Subcutaneous abdominal adipose tissue (tissue), 5 donors: ENCODE results near the gene PCSK2.

Source experiments
- H3K27ac ChIP-seq: one replicate; pipeline ENCODE4 v1.7.0; 2013; ENCODE audit warnings: low read depth, mild to moderate bottlenecking, inconsistent platforms, low read length, moderate library complexity
- H3K27me3 ChIP-seq, 5 donors: one replicate each; pipeline ENCODE4 v1.7.0; 2013; ENCODE audit warnings: low read length in 5 of 5, inconsistent platforms in 1 of 5; ENCODE audit not compliant: control insufficient read depth in 5 of 5, insufficient read depth in 4 of 5
- H3K36me3 ChIP-seq, 5 donors: one replicate each; pipeline ENCODE4 v1.7.0; 2013; ENCODE audit warnings: low read length in 5 of 5; ENCODE audit not compliant: control insufficient read depth in 5 of 5, insufficient read depth in 5 of 5
- H3K4me1 ChIP-seq, 5 donors: one replicate each; pipeline ENCODE4 v1.7.0; 2013; ENCODE audit warnings: low read length in 5 of 5, mild to moderate bottlenecking in 3 of 5, moderate library complexity in 1 of 5; ENCODE audit not compliant: control insufficient read depth in 5 of 5, insufficient read depth in 5 of 5
- H3K4me3 ChIP-seq, 5 donors: one replicate each; pipeline ENCODE4 v1.7.0; 2013; ENCODE audit warnings: low read length in 5 of 5, low read depth in 1 of 5
- H3K9ac ChIP-seq, 5 donors: one replicate each; pipeline ENCODE4 v1.7.0; 2013; ENCODE audit warnings: low read length in 5 of 5, mild to moderate bottlenecking in 4 of 5, moderate library complexity in 3 of 5
- H3K9me3 ChIP-seq, 5 donors: one replicate each; pipeline ENCODE4 v1.7.0; 2013; ENCODE audit warnings: low read length in 5 of 5; ENCODE audit not compliant: control insufficient read depth in 5 of 5
- donor health status: healthy.
- donor health status: healthy.
- donor health status: healthy.
- donor health status: healthy.
- donor health status: healthy.

The PCSK2 gene

DNA sequence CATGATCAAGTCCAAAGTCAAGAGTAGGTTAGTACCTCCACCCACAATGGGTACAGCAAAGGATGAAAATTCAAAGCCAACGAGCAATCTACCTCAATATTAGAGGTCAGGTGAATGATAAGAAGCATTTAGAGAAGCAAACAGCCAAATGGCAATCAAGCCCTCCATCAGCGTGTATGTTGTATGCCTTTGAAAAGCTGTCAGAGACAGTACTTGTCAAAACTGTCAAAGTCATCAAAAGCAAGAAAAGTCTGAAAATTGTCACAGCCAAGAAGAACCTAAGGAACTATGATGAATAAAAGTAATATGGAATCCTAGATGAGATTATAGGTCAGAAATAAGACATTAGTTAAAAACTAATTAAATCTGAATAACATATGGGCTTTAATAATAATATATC lies 99.3 kb downstream of the PCSK2 start:
- Histone ChIP-seq H3K9me3 (peaks cover 0 to 2% (median 0%) of the 10 kb centered on the region in 5 donors), H3K36me3 (no peaks in the 10 kb centered on the region), H3K27me3 (peaks cover 2 to 21% (median 9%) of the 10 kb centered on the region in 5 donors), H3K4me1 (peaks cover 0 to 3% (median 0%) of the 10 kb centered on the region in 5 donors), H3K27ac (no peak overlapping the region), H3K9ac (no peak overlapping the region), H3K4me3 (no peak overlapping the region)

GRCh38 chr20:17327185-17328148 lies 100.6 kb downstream of the PCSK2 start:
- H3K27ac ChIP-seq = no peak overlapping the region
- H3K4me1 ChIP-seq = peaks cover 0 to 3% (median 0%) of the 10 kb centered on the region in 5 donors
- H3K9me3 ChIP-seq = peaks cover 0 to 2% (median 0%) of the 10 kb centered on the region in 5 donors
- no peaks in the 10 kb centered on the region for H3K36me3 ChIP-seq
- peaks cover 2 to 21% (median 9%) of the 10 kb centered on the region in 5 donors for H3K27me3 ChIP-seq
- no peak overlapping the region for H3K4me3 ChIP-seq
- no peak overlapping the region for H3K9ac ChIP-seq

DNA sequence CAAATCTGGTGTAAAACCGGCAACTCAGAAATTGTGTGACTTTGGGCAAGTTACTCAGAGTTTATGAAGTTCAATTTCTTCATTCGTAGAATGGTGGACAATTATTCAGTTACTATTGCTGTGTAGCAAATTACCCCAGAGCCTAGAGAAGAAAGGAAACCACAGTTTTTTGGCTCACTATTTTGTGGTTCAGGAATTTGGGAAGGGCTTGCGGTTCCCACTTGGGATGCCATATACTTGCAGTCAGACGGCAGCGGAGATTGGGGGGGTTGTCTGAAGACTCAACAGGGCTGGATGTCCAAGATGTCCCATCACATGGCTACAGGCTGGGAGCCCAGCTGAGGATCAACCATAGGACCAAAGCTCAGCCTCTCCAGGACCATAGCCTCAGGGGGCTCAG lies 108.1 kb downstream of the PCSK2 start:
- no peak overlapping the region for H3K27ac ChIP-seq
- no peak overlapping the region for H3K4me3 ChIP-seq
- no peaks in the 10 kb centered on the region for H3K9me3 ChIP-seq
- no peak overlapping the region for H3K9ac ChIP-seq
- H3K27me3 ChIP-seq = no peaks in the 10 kb centered on the region
- no peaks in the 10 kb centered on the region for H3K36me3 ChIP-seq
- H3K4me1 ChIP-seq = no peaks in the 10 kb centered on the region

GRCh38 chr20:17339000-17339399 lies 112.2 kb downstream of the PCSK2 start:
- Histone ChIP-seq H3K36me3 (no peaks in the 10 kb centered on the region), H3K27me3 (no peaks in the 10 kb centered on the region), H3K4me3 (no peak overlapping the region), H3K9me3 (no peaks in the 10 kb centered on the region), H3K4me1 (peaks cover 0 to 5% (median 4%) of the 10 kb centered on the region in 5 donors), H3K9ac (no peak overlapping the region), H3K27ac (no peak overlapping the region)

DNA sequence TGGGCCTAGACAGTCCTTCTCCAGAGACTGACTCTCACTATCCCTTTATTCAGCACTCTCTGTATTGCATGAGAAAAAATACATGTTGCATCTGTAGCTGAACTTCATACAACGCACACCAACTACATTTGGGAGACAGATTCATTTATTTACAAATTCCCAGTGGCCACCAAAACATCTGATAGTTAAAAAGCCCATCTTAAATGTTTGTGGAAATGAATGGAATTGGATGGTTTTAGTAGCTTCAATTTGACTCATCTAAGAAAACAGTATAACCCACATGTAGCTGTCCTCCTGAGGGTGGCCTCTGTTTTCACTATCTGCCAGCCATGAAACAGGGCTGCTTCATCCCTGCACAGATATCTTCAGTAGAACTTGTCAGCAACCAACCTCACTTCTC lies 116.3 kb downstream of the PCSK2 start:
- Histone ChIP-seq H3K9me3 (no peaks in the 10 kb centered on the region), H3K4me1 (peaks cover 0 to 17% (median 13%) of the 10 kb centered on the region in 5 donors), H3K27ac (no peak overlapping the region), H3K9ac (no peak overlapping the region), H3K27me3 (no peaks in the 10 kb centered on the region), H3K4me3 (no peak overlapping the region), H3K36me3 (no peaks in the 10 kb centered on the region)

DNA sequence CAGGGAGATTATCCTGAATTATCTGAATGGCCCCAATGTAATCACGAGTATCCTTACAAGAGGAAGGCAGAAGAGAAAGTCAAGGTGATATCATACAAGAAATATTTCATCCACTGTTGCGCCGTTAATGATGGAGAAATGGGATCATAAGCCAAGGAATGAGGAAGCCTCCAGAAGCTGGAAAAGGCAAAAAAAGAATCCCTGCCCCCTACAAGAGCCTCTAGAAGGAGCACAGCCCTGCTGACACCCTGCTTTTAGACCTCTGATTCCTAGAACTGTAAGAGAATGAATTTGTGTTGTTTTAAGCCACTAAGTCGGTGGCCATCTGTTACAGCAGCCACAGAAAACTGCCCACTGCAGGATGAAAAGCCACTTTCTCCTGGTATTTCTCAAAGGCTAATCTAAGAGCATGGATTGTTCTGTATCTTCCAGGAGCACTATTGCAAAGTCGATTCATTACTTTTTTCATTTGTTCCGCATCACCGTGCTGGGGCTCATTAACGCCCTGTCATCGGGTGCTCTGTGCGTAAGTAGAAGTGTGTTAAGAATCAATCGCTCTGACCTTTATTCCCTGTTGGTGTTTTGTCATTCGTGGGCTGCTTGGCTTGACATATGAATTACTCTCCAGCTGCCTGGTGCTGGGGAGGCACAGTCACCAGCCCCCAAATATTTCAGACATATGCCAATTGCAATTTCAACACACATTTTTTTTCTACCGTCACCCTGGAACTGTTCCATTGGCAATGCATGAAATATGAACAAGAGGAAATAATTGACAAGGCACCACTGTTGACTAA lies 117.0 kb downstream of the PCSK2 start:
- peaks cover 0 to 7% (median 0%) of the 10 kb centered on the region in 5 donors for H3K27me3 ChIP-seq
- H3K27ac ChIP-seq = no peak overlapping the region
- H3K9me3 ChIP-seq = no peaks in the 10 kb centered on the region
- no peak overlapping the region for H3K4me3 ChIP-seq
- peaks cover 0 to 17% (median 13%) of the 10 kb centered on the region in 5 donors for H3K4me1 ChIP-seq
- no peaks in the 10 kb centered on the region for H3K36me3 ChIP-seq
- H3K9ac ChIP-seq = no peak overlapping the region

- Histone ChIP-seq H3K4me1 (peaks cover 0 to 17% (median 13%) of the 10 kb centered on the region in 5 donors), H3K9ac (no peak overlapping the region), H3K4me3 (no peak overlapping the region), H3K36me3 (no peaks in the 10 kb centered on the region), H3K9me3 (no peaks in the 10 kb centered on the region), H3K27me3 (peaks cover 0 to 7% (median 0%) of the 10 kb centered on the region in 5 donors), H3K27ac (no peak overlapping the region)
These were observed 118.0 kb downstream of the PCSK2 start for GRCh38 chr20:17344790-17345189.

DNA sequence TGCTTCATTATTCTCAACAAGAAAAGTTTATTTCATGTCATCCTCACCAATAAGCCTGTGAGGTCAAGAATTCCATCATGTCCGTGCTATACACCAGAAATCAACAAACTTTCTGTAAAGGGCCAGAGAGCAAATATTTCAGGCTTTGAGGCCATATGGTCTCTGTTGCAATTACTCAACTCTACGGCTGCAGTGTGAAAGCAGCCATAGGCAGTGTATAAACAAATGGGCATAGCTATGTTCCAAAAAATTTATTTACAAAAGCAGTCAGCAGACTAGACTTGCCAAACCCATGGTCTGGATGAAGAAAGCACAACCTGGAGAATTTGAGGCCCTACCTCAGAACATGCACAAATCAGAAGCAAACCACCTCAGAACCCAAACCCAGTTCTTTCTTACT lies 118.5 kb downstream of the PCSK2 start:
- Histone ChIP-seq H3K36me3 (no peaks in the 10 kb centered on the region), H3K9ac (no peak overlapping the region), H3K27me3 (peaks cover 0 to 7% (median 0%) of the 10 kb centered on the region in 5 donors), H3K27ac (no peak overlapping the region), H3K4me3 (no peak overlapping the region), H3K4me1 (peaks cover 0 to 17% (median 13%) of the 10 kb centered on the region in 5 donors), H3K9me3 (no peaks in the 10 kb centered on the region)

DNA sequence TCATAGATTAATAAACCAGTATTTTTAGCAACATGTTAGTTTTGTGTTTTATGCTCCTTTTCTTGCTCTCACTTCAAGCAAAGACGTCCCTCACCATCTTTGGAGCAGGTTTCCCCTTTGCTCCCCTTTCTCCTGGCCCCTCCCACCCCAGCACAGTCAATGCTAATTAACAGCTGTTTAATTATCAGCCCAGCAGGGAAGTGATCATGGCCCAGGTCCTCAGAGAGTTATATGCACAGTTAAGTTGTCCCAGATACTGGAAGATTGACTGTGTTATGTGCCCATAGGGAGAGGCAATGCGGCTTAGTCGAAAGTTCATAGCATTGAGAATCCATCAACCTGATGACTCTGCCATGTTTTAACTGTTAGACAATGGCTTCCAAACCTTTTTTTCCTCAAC lies 123.5 kb downstream of the PCSK2 start:
- Histone ChIP-seq H3K4me1 (peaks cover 0 to 1% (median 0%) of the 10 kb centered on the region in 5 donors), H3K9ac (no peak overlapping the region), H3K36me3 (no peaks in the 10 kb centered on the region), H3K27ac (no peak overlapping the region), H3K9me3 (no peaks in the 10 kb centered on the region), H3K4me3 (no peak overlapping the region), H3K27me3 (peaks cover 0 to 7% (median 0%) of the 10 kb centered on the region in 5 donors)

DNA sequence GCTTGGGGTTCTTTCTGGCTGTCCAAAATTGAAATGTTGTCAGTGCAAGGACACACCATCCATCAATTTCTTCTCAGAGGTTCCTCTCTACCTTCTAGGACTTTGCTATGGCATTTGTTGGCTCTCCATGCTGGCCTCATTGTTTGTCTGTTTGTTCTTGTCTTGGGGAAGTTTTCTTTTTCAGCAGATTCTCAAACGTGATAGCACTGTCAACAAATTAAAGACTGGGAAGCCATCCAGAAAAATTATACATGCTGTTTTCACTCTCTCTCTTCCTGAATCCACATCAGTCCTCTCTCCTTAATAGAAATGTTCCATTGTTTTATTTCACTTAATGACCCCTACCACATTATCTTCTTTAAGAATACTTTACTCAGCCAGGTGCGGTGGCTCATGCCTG lies 130.4 kb downstream of the PCSK2 start:
- Histone ChIP-seq H3K27ac (no peak overlapping the region), H3K4me3 (no peak overlapping the region), H3K4me1 (no peaks in the 10 kb centered on the region), H3K36me3 (no peaks in the 10 kb centered on the region), H3K27me3 (peaks cover 0 to 2% (median 0%) of the 10 kb centered on the region in 5 donors), H3K9ac (no peak overlapping the region), H3K9me3 (no peaks in the 10 kb centered on the region)
